Neural cell (in vitro differentiated cells): ENCODE data around the gene FOSL1. TPM values are rescaled to one million over a fixed set of nuclear protein-coding genes. Genes with fewer than 3 reads are reported as not detected.

Experiments used
- H2AFZ ChIP-seq: fragments of 200-600, 300-800 bp; sonication (generic), shearing (Covaris generic); 2 replicates; pipeline ENCODE4 v1.6.0; 2014; ENCODE audit warnings: low read depth, mild to moderate bottlenecking, antibody characterized with exemption, low read length, moderate library complexity
- H3F3A ChIP-seq: fragments of 200-600 bp; shearing (Covaris generic); 2 replicates; pipeline ENCODE4 v1.6.1; 2016; ENCODE audit warnings: mild to moderate bottlenecking, moderate library complexity, mixed read lengths, antibody characterized with exemption, low read length; ENCODE audit not compliant: insufficient read depth, poor library complexity, severe bottlenecking
- H3K27ac ChIP-seq: fragments of 200-600, 300-800 bp; sonication (generic), shearing (Covaris generic); 2 replicates; pipeline ENCODE4 v1.5.1; 2014; ENCODE audit warnings: mild to moderate bottlenecking, low read length, moderate library complexity
- H3K27me3 ChIP-seq: fragments of 300-800, 200-600 bp; sonication (generic), shearing (Covaris generic); 2 replicates; pipeline ENCODE4 v1.6.0; 2014; ENCODE audit warnings: mild to moderate bottlenecking, low read depth, low read length, moderate library complexity; ENCODE audit not compliant: insufficient read depth
- H3K36me3 ChIP-seq: fragments of 300-800, 200-600 bp; sonication (generic), shearing (Covaris generic); 2 replicates; pipeline ENCODE4 v1.5.1; 2014; ENCODE audit warnings: mild to moderate bottlenecking, antibody characterized with exemption, low read length, moderate library complexity; ENCODE audit not compliant: insufficient read depth
- H3K4me2 ChIP-seq: fragments of 300-800, 200-600 bp; sonication (generic), shearing (Covaris generic); 2 replicates; pipeline ENCODE4 v1.6.0; 2014; ENCODE audit warnings: mild to moderate bottlenecking, low read length
- H3K4me3 ChIP-seq: fragments of 300-800, 200-600 bp; sonication (generic), shearing (Covaris generic); 2 replicates; pipeline ENCODE4 v1.5.1; 2014; ENCODE audit warnings: mild to moderate bottlenecking, low read length, moderate library complexity
- H3K79me2 ChIP-seq: fragments of 200-600 bp; shearing (Covaris generic); replicated peaks from 2 replicates; pipeline ENCODE4 v1.6.0; 2014; ENCODE audit warnings: mild to moderate bottlenecking, low read length, moderate library complexity; ENCODE audit not compliant: insufficient read depth
- H3K9ac ChIP-seq: fragments of 300-800, 200-600 bp; sonication (generic), shearing (Covaris generic); 2 replicates; pipeline ENCODE4 v1.6.1; 2016; ENCODE audit warnings: mild to moderate bottlenecking, low read length, mixed read lengths
- H3K9me2 ChIP-seq: fragments of 200-600 bp; shearing (Covaris generic); 2 replicates; pipeline ENCODE4 v1.6.1; 2016; ENCODE audit warnings: mild to moderate bottlenecking, low read length, mixed read lengths; ENCODE audit not compliant: insufficient read depth
- H3K9me3 ChIP-seq: fragments of 200-600, 300-800 bp; sonication (generic), shearing (Covaris generic); 2 replicates; pipeline ENCODE4 v1.6.1; 2016; ENCODE audit warnings: mild to moderate bottlenecking, mixed run types, low read length, moderate library complexity, mixed read lengths
- H4K20me1 ChIP-seq: fragments of 200-600 bp; shearing (Covaris generic); 2 replicates; pipeline ENCODE4 v1.6.1; 2016; ENCODE audit warnings: mild to moderate bottlenecking, mixed run types; ENCODE audit not compliant: insufficient read depth
- EP300 ChIP-seq: fragments of 450-650 bp; conservative IDR thresholded peaks from 2 replicates; pipeline ENCODE4 v1.6.1; 2014; ENCODE audit warnings: antibody characterized with exemption, mild to moderate bottlenecking, moderate library complexity; ENCODE audit not compliant: poor library complexity, severe bottlenecking
- EZH2 ChIP-seq: fragments of 200-600, 300-800 bp; shearing (Covaris generic), sonication (generic); IDR thresholded peaks from 2 replicates; pipeline ENCODE4 v1.6.1; 2014; ENCODE audit warnings: antibody characterized with exemption, low read length, borderline replicate concordance, mild to moderate bottlenecking; ENCODE audit not compliant: insufficient read depth, poor library complexity, severe bottlenecking
- MXI1 ChIP-seq: fragments of 450-650 bp; conservative IDR thresholded peaks from 2 replicates; pipeline ENCODE4 v1.6.1; 2014; ENCODE audit warnings: antibody characterized with exemption, mild to moderate bottlenecking; ENCODE audit not compliant: poor library complexity, severe bottlenecking
- POLR2AphosphoS5 ChIP-seq: IDR thresholded peaks from 2 replicates; pipeline ENCODE4 v1.6.1; 2012
- RAD21 ChIP-seq: fragments of 450-650 bp; conservative IDR thresholded peaks from 2 replicates; pipeline ENCODE4 v1.6.1; 2014; ENCODE audit warnings: antibody characterized with exemption, mild to moderate bottlenecking, moderate library complexity
- SMC3 ChIP-seq: fragments of 450-650 bp; conservative IDR thresholded peaks from 2 replicates; pipeline ENCODE4 v1.6.1; 2014; ENCODE audit warnings: antibody characterized with exemption, mild to moderate bottlenecking, moderate library complexity; ENCODE audit not compliant: poor library complexity
- TAF1 ChIP-seq: IDR thresholded peaks from 2 replicates; pipeline ENCODE4 v1.6.1; 2012; ENCODE audit warnings: low read depth
- polyA plus RNA-seq: library from polyadenylated mRNA; depleted of rRNA; stranded (reverse); fragments of >200 nt; gene quantifications from 2 replicates; pipeline ENCODE4 v1.2.3, GENCODE V29; 2014
- TF ChIP-seq, protein P1 (sequence below): fragments of 450-650 bp; IDR thresholded peaks from 2 replicates; pipeline ENCODE4 v1.5.1; 2014; ENCODE audit warnings: antibody characterized with exemption, mild to moderate bottlenecking, moderate library complexity; ENCODE audit not compliant: poor library complexity, severe bottlenecking
- TF ChIP-seq, protein P2 (sequence below): IDR thresholded peaks from 2 replicates; pipeline ENCODE4 v1.6.1; 2012; ENCODE audit warnings: borderline replicate concordance

The FOSL1 gene
- polyA plus RNA-seq, 1 donor from 2014 or later: not detected

DNA sequence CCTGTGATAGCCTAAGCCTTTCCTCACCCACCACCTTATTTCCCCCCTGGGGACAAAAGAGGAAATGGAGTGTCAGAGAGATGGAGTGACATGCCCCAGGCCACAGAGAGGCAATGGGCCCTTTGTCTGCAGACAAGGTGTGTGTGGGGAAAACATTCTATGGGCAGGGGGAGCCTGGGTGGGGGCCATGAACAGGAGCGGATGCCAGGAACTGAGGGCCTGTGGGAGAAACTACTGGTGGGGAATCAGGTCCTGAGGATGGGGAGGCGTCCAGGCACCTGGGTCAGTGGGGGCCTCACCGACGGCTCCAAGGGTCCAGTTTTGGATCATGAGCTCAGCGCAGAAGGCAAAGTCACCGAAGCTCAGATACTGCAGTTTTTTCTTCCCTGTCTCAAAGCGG, 15.0 kb downstream of the FOSL1 start:
- TF ChIP-seq EZH2 (no peak), EP300 (no peak), POLR2AphosphoS5 (no peak), TAF1 (no peak), MXI1 (no peak), SMC3 (no peak), RAD21 (no peak)
- TF ChIP-seq, protein P1, sequence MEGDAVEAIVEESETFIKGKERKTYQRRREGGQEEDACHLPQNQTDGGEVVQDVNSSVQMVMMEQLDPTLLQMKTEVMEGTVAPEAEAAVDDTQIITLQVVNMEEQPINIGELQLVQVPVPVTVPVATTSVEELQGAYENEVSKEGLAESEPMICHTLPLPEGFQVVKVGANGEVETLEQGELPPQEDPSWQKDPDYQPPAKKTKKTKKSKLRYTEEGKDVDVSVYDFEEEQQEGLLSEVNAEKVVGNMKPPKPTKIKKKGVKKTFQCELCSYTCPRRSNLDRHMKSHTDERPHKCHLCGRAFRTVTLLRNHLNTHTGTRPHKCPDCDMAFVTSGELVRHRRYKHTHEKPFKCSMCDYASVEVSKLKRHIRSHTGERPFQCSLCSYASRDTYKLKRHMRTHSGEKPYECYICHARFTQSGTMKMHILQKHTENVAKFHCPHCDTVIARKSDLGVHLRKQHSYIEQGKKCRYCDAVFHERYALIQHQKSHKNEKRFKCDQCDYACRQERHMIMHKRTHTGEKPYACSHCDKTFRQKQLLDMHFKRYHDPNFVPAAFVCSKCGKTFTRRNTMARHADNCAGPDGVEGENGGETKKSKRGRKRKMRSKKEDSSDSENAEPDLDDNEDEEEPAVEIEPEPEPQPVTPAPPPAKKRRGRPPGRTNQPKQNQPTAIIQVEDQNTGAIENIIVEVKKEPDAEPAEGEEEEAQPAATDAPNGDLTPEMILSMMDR: no peak
- TF ChIP-seq, protein P2, sequence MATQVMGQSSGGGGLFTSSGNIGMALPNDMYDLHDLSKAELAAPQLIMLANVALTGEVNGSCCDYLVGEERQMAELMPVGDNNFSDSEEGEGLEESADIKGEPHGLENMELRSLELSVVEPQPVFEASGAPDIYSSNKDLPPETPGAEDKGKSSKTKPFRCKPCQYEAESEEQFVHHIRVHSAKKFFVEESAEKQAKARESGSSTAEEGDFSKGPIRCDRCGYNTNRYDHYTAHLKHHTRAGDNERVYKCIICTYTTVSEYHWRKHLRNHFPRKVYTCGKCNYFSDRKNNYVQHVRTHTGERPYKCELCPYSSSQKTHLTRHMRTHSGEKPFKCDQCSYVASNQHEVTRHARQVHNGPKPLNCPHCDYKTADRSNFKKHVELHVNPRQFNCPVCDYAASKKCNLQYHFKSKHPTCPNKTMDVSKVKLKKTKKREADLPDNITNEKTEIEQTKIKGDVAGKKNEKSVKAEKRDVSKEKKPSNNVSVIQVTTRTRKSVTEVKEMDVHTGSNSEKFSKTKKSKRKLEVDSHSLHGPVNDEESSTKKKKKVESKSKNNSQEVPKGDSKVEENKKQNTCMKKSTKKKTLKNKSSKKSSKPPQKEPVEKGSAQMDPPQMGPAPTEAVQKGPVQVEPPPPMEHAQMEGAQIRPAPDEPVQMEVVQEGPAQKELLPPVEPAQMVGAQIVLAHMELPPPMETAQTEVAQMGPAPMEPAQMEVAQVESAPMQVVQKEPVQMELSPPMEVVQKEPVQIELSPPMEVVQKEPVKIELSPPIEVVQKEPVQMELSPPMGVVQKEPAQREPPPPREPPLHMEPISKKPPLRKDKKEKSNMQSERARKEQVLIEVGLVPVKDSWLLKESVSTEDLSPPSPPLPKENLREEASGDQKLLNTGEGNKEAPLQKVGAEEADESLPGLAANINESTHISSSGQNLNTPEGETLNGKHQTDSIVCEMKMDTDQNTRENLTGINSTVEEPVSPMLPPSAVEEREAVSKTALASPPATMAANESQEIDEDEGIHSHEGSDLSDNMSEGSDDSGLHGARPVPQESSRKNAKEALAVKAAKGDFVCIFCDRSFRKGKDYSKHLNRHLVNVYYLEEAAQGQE: no peak
- Histone ChIP-seq H3K9me2 (no peaks in the 10 kb centered on the region), H3K4me3 (peak overlapping the region; percentile 51), H4K20me1 (no peaks in the 10 kb centered on the region), H2AFZ (no peak overlapping the region), H3K9me3 (no peaks in the 10 kb centered on the region), H3K4me2 (no peak overlapping the region), H3K27me3 (no peaks in the 10 kb centered on the region), H3K36me3 (no peaks in the 10 kb centered on the region), H3K27ac (no peak overlapping the region), H3F3A (peaks cover 4% of the 10 kb centered on the region), H3K9ac (peak overlapping the region; percentile 26), H3K79me2 (peaks cover 17% of the 10 kb centered on the region)

DNA sequence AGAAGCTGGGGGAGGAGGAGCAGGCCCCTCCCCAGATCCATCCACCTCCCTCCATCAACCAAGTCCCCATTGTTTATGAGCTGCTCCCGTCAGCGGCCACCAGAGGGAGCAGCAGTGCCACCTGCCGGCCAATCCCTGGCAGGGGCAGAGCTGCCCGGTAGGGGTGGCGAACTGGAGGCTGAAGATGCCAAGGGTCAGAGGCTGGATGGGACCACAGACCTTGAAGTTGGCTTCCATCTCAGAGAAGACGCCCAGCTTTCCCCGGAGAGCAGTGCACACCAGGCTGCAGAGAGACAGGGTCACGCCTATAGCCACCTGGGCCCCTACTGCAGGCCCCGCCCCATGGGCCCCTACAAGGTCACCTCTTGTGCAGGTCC, 15.5 kb downstream of the FOSL1 start:
- Histone ChIP-seq H3K9ac (peak overlapping the region; percentile 56), H3K36me3 (no peaks in the 10 kb centered on the region), H3F3A (no peaks in the 10 kb centered on the region), H3K79me2 (peaks cover 17% of the 10 kb centered on the region), H3K27me3 (no peaks in the 10 kb centered on the region), H3K9me2 (no peaks in the 10 kb centered on the region), H2AFZ (no peak overlapping the region), H4K20me1 (no peaks in the 10 kb centered on the region), H3K9me3 (no peaks in the 10 kb centered on the region), H3K4me2 (no peak overlapping the region), H3K27ac (peak overlapping the region; percentile 28), H3K4me3 (peak overlapping the region; percentile 51)
- TF ChIP-seq TAF1 (no peak), POLR2AphosphoS5 (peak; percentile 22), EP300 (no peak), SMC3 (peak; percentile 94), RAD21 (peak; percentile 79), MXI1 (no peak), EZH2 (no peak)
- TF ChIP-seq, protein P2: no peak
- TF ChIP-seq, protein P1: peak; percentile 99
